HG02610 (cell line): Measurements from ENCODE around the gene FABP1.
A peak's percentile ranks its signal among the peaks of the same experiment; 100 is the strongest.

Experiments
- ATAC-seq: cut with Tn5 transposase; IDR thresholded peaks from one replicate; pipeline ENCODE4 v1.9.1; 2021; ENCODE audit warnings: mild to moderate bottlenecking, moderate library complexity; ENCODE audit not compliant: unreplicated experiment

Gene FABP1

GRCh38 chr2:88127888-88128653, at the start of gene FABP1:
Gene FABP1, minus strand, starts transcription at chr2:88128062. Its CDS starts 45 bp downstream, at chr2:88128017.
- ATAC-seq, result no peak

GRCh38 chr2:88177556-88177955, 49.7 kb upstream of the FABP1 start:
- no peak for ATAC-seq

GRCh38 chr2:88176352-88176984, 48.6 kb upstream of the FABP1 start:
- ATAC-seq, result no peak

- ATAC-seq, result no peak
Measured at GRCh38 chr2:88172882-88173281, 45.0 kb upstream of the FABP1 start.

GRCh38 chr2:88171966-88172365, 44.1 kb upstream of the FABP1 start:
- no peak for ATAC-seq

- ATAC-seq, result peak; percentile 5
Measured at GRCh38 chr2:88170472-88170892, 42.6 kb upstream of the FABP1 start.

GRCh38 chr2:88168386-88168785, 40.5 kb upstream of the FABP1 start:
- no peak for ATAC-seq

- ATAC-seq, result no peak
Measured at GRCh38 chr2:88167740-88168139, 39.9 kb upstream of the FABP1 start.

- no peak for ATAC-seq
Measured at GRCh38 chr2:88165332-88166003, 37.6 kb upstream of the FABP1 start.

- no peak for ATAC-seq
Measured at GRCh38 chr2:88161446-88162244, 33.8 kb upstream of the FABP1 start.

GRCh38 chr2:88160517-88160916, 32.7 kb upstream of the FABP1 start:
- ATAC-seq, result no peak

- no peak for ATAC-seq
Measured at GRCh38 chr2:88159955-88160415, 32.1 kb upstream of the FABP1 start.

GRCh38 chr2:88159481-88159880, 31.6 kb upstream of the FABP1 start:
- no peak for ATAC-seq

GRCh38 chr2:88148929-88149438, 21.1 kb upstream of the FABP1 start:
- no peak for ATAC-seq

GRCh38 chr2:88147145-88147544, 19.3 kb upstream of the FABP1 start:
- no peak for ATAC-seq

- ATAC-seq, result no peak
Measured at GRCh38 chr2:88146590-88146989, 18.7 kb upstream of the FABP1 start.

- no peak for ATAC-seq
Measured at GRCh38 chr2:88144914-88145497, 17.1 kb upstream of the FABP1 start.

- ATAC-seq, result no peak
Measured at GRCh38 chr2:88144271-88144670, 16.4 kb upstream of the FABP1 start.

GRCh38 chr2:88141952-88142351, 14.1 kb upstream of the FABP1 start:
- no peak for ATAC-seq

GRCh38 chr2:88139804-88140203, 11.9 kb upstream of the FABP1 start:
- no peak for ATAC-seq
